Lower lobe of right lung (tissue), 2 donors: Measurements from ENCODE around the gene ACAP2. TPM values are rescaled to one million over a fixed set of nuclear protein-coding genes. Genes with fewer than 3 reads are reported as not detected.

ENCODE experiments used
- ATAC-seq, 2 donors: fragments of 200-7000 bp; cut with Tn5 transposase; one replicate each; pipeline ENCODE4 v1.9.1; 2020 to 2022; ENCODE audit warnings: mild to moderate bottlenecking in 2 of 2, moderate library complexity in 2 of 2
- DNase-seq: peaks from one replicate; pipeline ENCODE4 v3.0.0-alpha.2; 2020
- H3K27ac ChIP-seq: fragments of 200-600 bp; one replicate; pipeline ENCODE4 v1.8.0; 2022
- H3K27me3 ChIP-seq: fragments of 200-600 bp; one replicate; pipeline ENCODE4 v1.8.0; 2022; ENCODE audit warnings: low read depth
- H3K36me3 ChIP-seq: fragments of 200-600 bp; one replicate; pipeline ENCODE4 v1.8.0; 2022; ENCODE audit warnings: mild to moderate bottlenecking
- H3K4me1 ChIP-seq: fragments of 200-600 bp; one replicate; pipeline ENCODE4 v1.8.0; 2022
- H3K4me3 ChIP-seq: fragments of 200-600 bp; one replicate; pipeline ENCODE4 v1.8.0; 2022; ENCODE audit warnings: mild to moderate bottlenecking
- H3K9me3 ChIP-seq: fragments of 200-600 bp; one replicate; pipeline ENCODE4 v1.8.0; 2022
- intact Hi-C: fragments of 100-400 bp; cut with DNase I; formaldehyde crosslinking; loops from one replicate; pipeline ENCODE4 v1.11.0; 2022
- total RNA-seq: library from RNA; stranded (reverse); fragmentation: NEBNext Ultra II Directional; extraction: Animal tissue kit (Norgen Biotek cat#: 25700); gene quantifications from one replicate; pipeline ENCODE4 v1.2.1, GENCODE V29; 2021
- TF ChIP-seq, protein P1 (sequence below): fragments of 200-600 bp; IDR thresholded peaks from one replicate; pipeline ENCODE4 v1.8.0; 2022; ENCODE audit warnings: antibody characterized with exemption, mild to moderate bottlenecking
- donor health status: DM: no; HTN: yes; CAD: no; lungs with severe emphysema.

The ACAP2 gene
- total RNA-seq, 1 donor from 2014 or later: 68.9 TPM

- no peaks in the 10 kb centered on the region for H3K36me3 ChIP-seq
- H3K9me3 ChIP-seq: no peaks in the 10 kb centered on the region
- no peak for ATAC-seq
- peaks cover 29% of the 10 kb centered on the region for H3K4me1 ChIP-seq
- TF ChIP-seq, protein P1, sequence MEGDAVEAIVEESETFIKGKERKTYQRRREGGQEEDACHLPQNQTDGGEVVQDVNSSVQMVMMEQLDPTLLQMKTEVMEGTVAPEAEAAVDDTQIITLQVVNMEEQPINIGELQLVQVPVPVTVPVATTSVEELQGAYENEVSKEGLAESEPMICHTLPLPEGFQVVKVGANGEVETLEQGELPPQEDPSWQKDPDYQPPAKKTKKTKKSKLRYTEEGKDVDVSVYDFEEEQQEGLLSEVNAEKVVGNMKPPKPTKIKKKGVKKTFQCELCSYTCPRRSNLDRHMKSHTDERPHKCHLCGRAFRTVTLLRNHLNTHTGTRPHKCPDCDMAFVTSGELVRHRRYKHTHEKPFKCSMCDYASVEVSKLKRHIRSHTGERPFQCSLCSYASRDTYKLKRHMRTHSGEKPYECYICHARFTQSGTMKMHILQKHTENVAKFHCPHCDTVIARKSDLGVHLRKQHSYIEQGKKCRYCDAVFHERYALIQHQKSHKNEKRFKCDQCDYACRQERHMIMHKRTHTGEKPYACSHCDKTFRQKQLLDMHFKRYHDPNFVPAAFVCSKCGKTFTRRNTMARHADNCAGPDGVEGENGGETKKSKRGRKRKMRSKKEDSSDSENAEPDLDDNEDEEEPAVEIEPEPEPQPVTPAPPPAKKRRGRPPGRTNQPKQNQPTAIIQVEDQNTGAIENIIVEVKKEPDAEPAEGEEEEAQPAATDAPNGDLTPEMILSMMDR: no peak
- no peak overlapping the region for H3K4me3 ChIP-seq
- H3K27me3 ChIP-seq: no peaks in the 10 kb centered on the region
- intact Hi-C loops: no loop called here
- peak overlapping the region; percentile 95 for H3K27ac ChIP-seq
- DNase-seq: no peak
These were observed 185.1 kb downstream of the ACAP2 start for GRCh38 chr3:195257454-195258448.

GRCh38 chr3:195256639-195257453 is 186.0 kb downstream of the ACAP2 start:
- ATAC-seq (no peak), DNase-seq (no peak)
- Histone ChIP-seq H3K4me1 (peaks cover 29% of the 10 kb centered on the region), H3K9me3 (no peaks in the 10 kb centered on the region), H3K36me3 (no peaks in the 10 kb centered on the region), H3K27me3 (no peaks in the 10 kb centered on the region), H3K27ac (no peak overlapping the region), H3K4me3 (no peak overlapping the region)
- TF ChIP-seq, protein P1: no peak
- intact Hi-C loops: no loop called here

GRCh38 chr3:195255571-195256501 is 187.0 kb downstream of the ACAP2 start:
- Histone ChIP-seq H3K27me3 (no peaks in the 10 kb centered on the region), H3K27ac (no peak overlapping the region), H3K4me1 (peaks cover 25% of the 10 kb centered on the region), H3K9me3 (no peaks in the 10 kb centered on the region), H3K4me3 (no peak overlapping the region), H3K36me3 (no peaks in the 10 kb centered on the region)
- TF ChIP-seq, protein P1: no peak
- DNase-seq: no peak
- intact Hi-C loops: no loop called here
- ATAC-seq: no peak

DNA sequence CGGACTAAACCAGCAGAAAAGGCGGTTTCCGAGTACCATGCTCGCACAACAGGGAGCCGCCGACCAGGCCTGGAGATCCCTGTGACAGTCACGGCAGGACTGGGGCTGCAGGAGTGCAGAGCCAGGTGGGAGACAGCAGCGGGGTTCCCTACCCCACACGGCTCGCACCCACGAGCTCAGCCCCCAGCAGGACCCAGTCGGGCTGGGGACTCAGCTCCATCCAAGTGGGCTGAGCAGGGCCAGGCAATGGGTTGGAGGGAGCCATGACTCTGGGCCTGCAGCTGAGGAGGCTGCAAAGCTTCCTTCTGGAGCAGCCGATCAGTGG is 187.7 kb downstream of the ACAP2 start:
- ATAC-seq (no peak), DNase-seq (no peak)
- H3K4me3 ChIP-seq: no peak overlapping the region
- H3K9me3 ChIP-seq: no peaks in the 10 kb centered on the region
- no peak overlapping the region for H3K27ac ChIP-seq
- no peaks in the 10 kb centered on the region for H3K36me3 ChIP-seq
- TF ChIP-seq, protein P1: no peak
- peaks cover 18% of the 10 kb centered on the region for H3K4me1 ChIP-seq
- no peaks in the 10 kb centered on the region for H3K27me3 ChIP-seq
- intact Hi-C loops: no loop called here
